ENCODE measurements around the gene ZNF639. TPM values are rescaled to one million over a fixed set of nuclear protein-coding genes. Genes with fewer than 3 reads are reported as not detected.

ZNF639 gene
- total RNA-seq, 2 donors from 2014 or later, result 46.4 to 47.2 TPM

DNA sequence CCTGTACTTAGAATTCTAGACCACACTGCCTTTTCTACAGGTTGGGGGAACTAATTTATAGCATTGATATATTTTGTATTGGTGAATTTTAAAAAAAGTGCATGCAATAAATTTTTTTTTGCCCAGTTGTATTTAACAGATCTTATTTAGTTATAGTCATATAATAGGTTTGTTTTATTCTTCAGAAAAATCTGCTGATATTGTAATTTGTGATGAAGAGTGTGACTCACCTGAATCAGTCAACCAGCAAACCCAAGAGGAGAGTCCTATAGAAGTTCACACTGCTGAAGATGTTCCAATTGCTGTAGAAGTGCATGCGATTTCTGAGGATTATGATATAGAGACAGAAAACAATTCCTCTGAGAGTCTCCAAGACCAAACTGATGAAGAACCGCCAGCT lies 10.3 kb downstream of the ZNF639 start:
- Histone ChIP-seq H3K27me3 (no peaks in the 10 kb centered on the region), H3K4me1 (peaks cover 0 to 13% of the 10 kb centered on the region in 2 donors), H3K36me3 (peaks cover 67% of the 10 kb centered on the region), H3K27ac (no peak overlapping the region), H3K9me3 (no peaks in the 10 kb centered on the region), H3K4me3 (no peak overlapping the region)
- TF ChIP-seq, protein P1, sequence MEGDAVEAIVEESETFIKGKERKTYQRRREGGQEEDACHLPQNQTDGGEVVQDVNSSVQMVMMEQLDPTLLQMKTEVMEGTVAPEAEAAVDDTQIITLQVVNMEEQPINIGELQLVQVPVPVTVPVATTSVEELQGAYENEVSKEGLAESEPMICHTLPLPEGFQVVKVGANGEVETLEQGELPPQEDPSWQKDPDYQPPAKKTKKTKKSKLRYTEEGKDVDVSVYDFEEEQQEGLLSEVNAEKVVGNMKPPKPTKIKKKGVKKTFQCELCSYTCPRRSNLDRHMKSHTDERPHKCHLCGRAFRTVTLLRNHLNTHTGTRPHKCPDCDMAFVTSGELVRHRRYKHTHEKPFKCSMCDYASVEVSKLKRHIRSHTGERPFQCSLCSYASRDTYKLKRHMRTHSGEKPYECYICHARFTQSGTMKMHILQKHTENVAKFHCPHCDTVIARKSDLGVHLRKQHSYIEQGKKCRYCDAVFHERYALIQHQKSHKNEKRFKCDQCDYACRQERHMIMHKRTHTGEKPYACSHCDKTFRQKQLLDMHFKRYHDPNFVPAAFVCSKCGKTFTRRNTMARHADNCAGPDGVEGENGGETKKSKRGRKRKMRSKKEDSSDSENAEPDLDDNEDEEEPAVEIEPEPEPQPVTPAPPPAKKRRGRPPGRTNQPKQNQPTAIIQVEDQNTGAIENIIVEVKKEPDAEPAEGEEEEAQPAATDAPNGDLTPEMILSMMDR (IDR thresholded peaks at IDR 0.05), result no peak
- no peak for DNase-seq (ENCODE audit: low spot score)

DNA sequence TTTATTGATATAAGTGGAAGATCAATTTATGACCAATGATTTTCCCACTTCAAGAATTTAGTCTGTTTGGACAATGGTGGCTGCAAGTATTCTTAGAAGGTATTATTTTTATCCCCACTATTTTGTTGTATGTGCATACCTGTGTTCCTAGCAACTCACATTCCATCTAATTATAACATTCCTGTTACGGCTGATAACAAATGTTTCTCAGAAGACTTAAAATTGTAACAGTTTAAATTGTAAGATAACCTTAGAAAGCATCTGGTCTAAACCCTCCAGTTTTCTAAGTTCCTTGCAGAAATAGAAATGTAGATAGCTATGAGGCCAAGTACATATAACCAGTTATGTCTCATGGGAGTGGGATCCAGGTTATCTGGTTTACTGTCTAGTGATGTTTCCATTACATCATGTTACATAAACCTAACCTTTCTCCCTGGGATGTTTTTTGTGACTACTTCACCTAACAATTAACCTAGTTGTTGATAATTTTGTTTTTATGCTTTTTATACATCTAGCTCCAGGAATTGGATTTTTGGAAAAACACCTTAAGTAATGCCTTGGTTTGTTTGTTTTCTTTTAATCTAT lies 13.6 kb downstream of the ZNF639 start:
- DNase-seq (ENCODE audit: low spot score), result no peak
- H3K27ac ChIP-seq, result peak overlapping the region in 1 of 2 donors; percentile 75
- TF ChIP-seq, protein P1 (IDR thresholded peaks at IDR 0.05), result no peak
- no peak overlapping the region for H3K4me3 ChIP-seq
- H3K27me3 ChIP-seq, result no peaks in the 10 kb centered on the region
- no peaks in the 10 kb centered on the region for H3K9me3 ChIP-seq
- H3K36me3 ChIP-seq, result peaks cover 35% of the 10 kb centered on the region
- H3K4me1 ChIP-seq, result peaks cover 0 to 13% of the 10 kb centered on the region in 2 donors

DNA sequence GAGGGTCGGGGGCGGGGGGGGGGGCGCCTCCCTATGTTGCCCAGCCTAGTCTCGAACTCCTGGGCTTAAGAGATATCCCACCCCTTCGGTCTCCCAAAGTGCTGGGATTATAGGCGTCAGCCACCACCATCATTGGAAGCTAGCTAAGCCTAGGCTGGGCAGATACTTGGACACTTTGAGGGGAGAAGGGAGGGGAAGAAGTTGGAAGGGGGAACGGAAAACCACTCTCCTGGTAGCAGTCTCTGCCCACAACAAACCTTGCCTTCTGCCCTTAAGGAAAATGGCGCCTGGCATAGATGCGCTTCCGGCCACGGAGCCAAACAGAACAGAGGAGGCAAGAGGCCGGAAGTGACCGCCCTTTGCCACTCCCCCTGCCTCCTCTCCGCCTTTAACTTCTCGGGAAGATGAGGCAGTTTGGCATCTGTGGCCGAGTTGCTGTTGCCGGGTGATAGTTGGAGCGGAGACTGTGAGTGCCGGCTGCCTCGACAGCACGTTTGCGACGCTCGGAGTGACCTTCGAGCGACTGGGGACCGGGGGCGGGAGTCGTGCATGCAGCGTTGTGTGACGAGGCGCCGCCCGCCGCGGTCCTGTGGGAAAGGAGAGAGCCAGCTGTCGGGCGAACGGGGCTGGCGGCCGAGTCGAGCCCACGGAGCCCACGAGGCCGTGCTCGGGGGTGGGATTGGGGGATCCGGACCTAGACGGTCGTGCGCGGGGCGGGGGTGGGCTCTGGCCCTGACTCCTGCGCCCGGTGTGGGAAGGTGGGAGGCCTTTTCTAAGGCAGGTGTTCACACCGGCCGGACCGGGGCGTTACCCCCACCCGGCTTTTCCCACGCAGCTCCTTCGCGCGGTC lies 24.7 kb downstream of the ZNF639 start, which contains the start of gene MFN1:
TSS of gene MFN1 (plus strand) at position 365 of the 850 bp plus-strand sequence. CDS start 1,143 bp downstream, outside the sequence.
- TF ChIP-seq, protein P1 (IDR thresholded peaks at IDR 0.05), result no peak
- peak; percentile 97 for DNase-seq (ENCODE audit: low spot score)
- H3K27ac ChIP-seq, result peak within 1 kb of the TSS; percentile 87 to 93
- no peaks in the 10 kb centered on the region for H3K27me3 ChIP-seq
- H3K4me3 ChIP-seq, result peak within 1 kb of the TSS; percentile 84 to 89
- H3K9me3 ChIP-seq, result no peaks in the 10 kb centered on the region
- H3K4me1 ChIP-seq, result peaks cover 0 to 15% of the 10 kb centered on the region in 2 donors
- H3K36me3 ChIP-seq, result peaks cover 19% of the 10 kb centered on the region

DNA sequence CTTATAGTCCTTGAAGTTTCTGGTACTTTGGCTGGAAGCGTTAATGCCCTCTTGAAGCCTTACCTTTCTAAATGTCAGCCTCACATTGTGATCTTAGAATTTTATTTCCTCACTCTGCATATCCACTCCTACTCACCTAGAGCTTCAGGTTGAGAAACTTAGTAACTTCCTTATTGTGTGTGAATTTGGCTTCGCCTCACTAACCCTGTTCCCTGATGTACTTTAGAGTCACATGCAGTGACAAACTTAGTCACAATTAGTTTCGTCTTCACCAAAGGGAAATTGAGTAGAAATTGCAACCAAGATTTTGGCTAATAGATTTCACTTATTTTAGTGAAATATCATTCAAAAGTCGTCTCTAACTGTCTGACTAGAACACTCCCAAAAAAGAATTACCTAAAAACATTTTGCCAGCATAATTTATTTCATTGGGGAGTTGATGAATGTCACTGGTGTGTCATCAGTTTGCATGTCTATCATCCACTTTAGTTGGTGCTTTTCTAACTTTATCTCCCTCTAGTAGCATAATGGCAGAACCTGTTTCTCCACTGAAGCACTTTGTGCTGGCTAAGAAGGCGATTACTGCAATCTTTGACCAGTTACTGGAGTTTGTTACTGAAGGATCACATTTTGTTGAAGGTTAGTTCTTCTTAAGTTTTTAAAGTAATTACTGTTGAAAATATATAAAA lies 25.6 kb downstream of the ZNF639 start:
- H3K27ac ChIP-seq, result peak overlapping the region; percentile 87 to 93
- H3K36me3 ChIP-seq, result peaks cover 24% of the 10 kb centered on the region
- TF ChIP-seq, protein P1 (IDR thresholded peaks at IDR 0.05), result no peak
- H3K4me3 ChIP-seq, result peak overlapping the region; percentile 84 to 89
- H3K27me3 ChIP-seq, result no peaks in the 10 kb centered on the region
- peaks cover 0 to 15% of the 10 kb centered on the region in 2 donors for H3K4me1 ChIP-seq
- H3K9me3 ChIP-seq, result no peaks in the 10 kb centered on the region
- no peak for DNase-seq (ENCODE audit: low spot score)

DNA sequence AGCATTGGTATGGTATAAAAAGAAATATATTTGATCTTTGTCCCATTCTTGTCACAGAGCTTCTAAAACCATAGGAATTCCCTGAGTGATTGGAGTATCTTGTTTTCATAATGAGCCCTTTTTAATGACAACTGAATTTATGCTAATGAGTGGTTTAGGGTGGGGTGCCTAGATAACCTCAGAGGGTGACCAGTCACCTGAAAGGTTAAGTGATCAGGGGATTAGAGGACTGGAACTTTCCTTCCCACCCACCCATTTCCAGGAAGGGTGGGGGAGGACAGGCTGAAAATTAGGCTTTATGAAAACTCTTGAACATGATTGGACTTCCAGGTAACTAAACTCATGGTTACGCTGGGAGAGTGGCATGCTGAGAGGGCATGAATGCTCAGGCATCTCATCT lies 33.2 kb downstream of the ZNF639 start:
- H3K27ac ChIP-seq, result peak overlapping the region in 1 of 2 donors; percentile 35
- TF ChIP-seq, protein P1 (IDR thresholded peaks at IDR 0.05), result no peak
- H3K36me3 ChIP-seq, result peaks cover 76% of the 10 kb centered on the region
- H3K4me3 ChIP-seq, result no peak overlapping the region
- H3K27me3 ChIP-seq, result no peaks in the 10 kb centered on the region
- H3K9me3 ChIP-seq, result no peaks in the 10 kb centered on the region
- H3K4me1 ChIP-seq, result peaks cover 0 to 10% of the 10 kb centered on the region in 2 donors
- DNase-seq (ENCODE audit: low spot score), result no peak
